DMS 273 treated with DMSO at 0.1 percent for 48 hours (cell line): ENCODE data around the gene MREG.
"Not testable (repeated sequence)": the region's sequence is repeated elsewhere in the genome, so short reads cannot be mapped to it uniquely, and the experiment has no call there.

Experiments
- DNase-seq: peaks from one replicate; lab custom pipeline; 2025; lab: John Stamatoyannopoulos, UW

MREG gene

GRCh38 chr2:215988556-215989207, 24.7 kb downstream of the MREG start:
- DNase-seq: not testable (repeated sequence)

GRCh38 chr2:215985257-215985656, 28.1 kb downstream of the MREG start:
- no peak for DNase-seq

- DNase-seq: no peak
These were observed 28.7 kb downstream of the MREG start for GRCh38 chr2:215984661-215985060.

GRCh38 chr2:215983581-215984351, 29.6 kb downstream of the MREG start:
- peak; percentile 53 for DNase-seq

GRCh38 chr2:215982465-215982875, 30.9 kb downstream of the MREG start:
- no peak for DNase-seq

- no peak for DNase-seq
These were observed 32.2 kb downstream of the MREG start for GRCh38 chr2:215981115-215981514.

- DNase-seq: no peak
These were observed 33.7 kb downstream of the MREG start for GRCh38 chr2:215979620-215980019.

GRCh38 chr2:215974700-215975429, 38.5 kb downstream of the MREG start:
- DNase-seq: no peak

- no peak for DNase-seq
These were observed 39.2 kb downstream of the MREG start for GRCh38 chr2:215973954-215974699.

- DNase-seq: no peak
These were observed 40.1 kb downstream of the MREG start for GRCh38 chr2:215973145-215973792.

- no peak for DNase-seq
These were observed 41.7 kb downstream of the MREG start for GRCh38 chr2:215971671-215972070.

- DNase-seq: not testable (repeated sequence)
These were observed 42.5 kb downstream of the MREG start for GRCh38 chr2:215970894-215971293.

GRCh38 chr2:215970425-215970824, 42.9 kb downstream of the MREG start:
- no peak for DNase-seq

- DNase-seq: no peak
These were observed 44.1 kb downstream of the MREG start for GRCh38 chr2:215969131-215969841.

- DNase-seq: no peak
These were observed 44.9 kb downstream of the MREG start for GRCh38 chr2:215968499-215968898.

GRCh38 chr2:215967590-215968378, 45.6 kb downstream of the MREG start:
- DNase-seq: no peak

GRCh38 chr2:215966951-215967350, 46.4 kb downstream of the MREG start:
- no peak for DNase-seq

GRCh38 chr2:215966274-215966673, 47.1 kb downstream of the MREG start:
- DNase-seq: no peak

- no peak for DNase-seq
These were observed 47.7 kb downstream of the MREG start for GRCh38 chr2:215965532-215966165.

- no peak for DNase-seq
These were observed 51.4 kb downstream of the MREG start for GRCh38 chr2:215961981-215962380.
